ENCODE data around the gene PJVK. TPM values are rescaled to one million over a fixed set of nuclear protein-coding genes. Genes with fewer than 3 reads are reported as not detected.

The PJVK gene
- total and polyA plus RNA-seq, 10 donors = 1.0 to 8.2 (median 2.2) TPM

- H3K9me3 ChIP-seq = peaks cover 0 to 30% (median 13%) of the 10 kb centered on the region in 8 donors
- intact Hi-C loops (cut with DNase I; ENCODE audit: low total_unique reads) = no loop called here
- H3K4me3 ChIP-seq = no peak overlapping the region
- H3K27ac ChIP-seq = no peak overlapping the region
- H3K4me1 ChIP-seq = peaks cover 0 to 3% (median 0%) of the 10 kb centered on the region in 6 donors
- DNase-seq = no peak
- H3K27me3 ChIP-seq (replicated peaks in 1 of 7) = no peaks in the 10 kb centered on the region
- H3K36me3 ChIP-seq = peaks cover 0 to 42% (median 20%) of the 10 kb centered on the region in 6 donors
- no peak for TF ChIP-seq POLR2AphosphoS5 (IDR thresholded peaks at IDR 0.05)
- TF ChIP-seq CTCF (IDR thresholded peaks at IDR 0.05 in 8 of 11, conservative IDR thresholded peaks at IDR 0.05 in 3 of 11) = no peak
- TF ChIP-seq POLR2A (IDR thresholded peaks at IDR 0.05) = no peak
- WGBS, 5 donors = 97 to 98% (median 97%) methylated on average over 4 of the region's 4 CpGs
Measured at GRCh38 chr2:178425255-178425827, 25.8 kb upstream of the PJVK start.

GRCh38 chr2:178426388-178426787 is 24.8 kb upstream of the PJVK start:
- TF ChIP-seq POLR2AphosphoS5 (IDR thresholded peaks at IDR 0.05) = no peak
- no peak for TF ChIP-seq CTCF (IDR thresholded peaks at IDR 0.05 in 8 of 11, conservative IDR thresholded peaks at IDR 0.05 in 3 of 11)
- TF ChIP-seq POLR2A (IDR thresholded peaks at IDR 0.05) = no peak
- no peak overlapping the region for H3K4me3 ChIP-seq

GRCh38 chr2:178427458-178427857 is 23.7 kb upstream of the PJVK start:
- Histone ChIP-seq H3K36me3 (peaks cover 0 to 64% (median 39%) of the 10 kb centered on the region in 6 donors), H3K4me3 (no peak overlapping the region), H3K27ac (no peak overlapping the region), H3K27me3 (replicated peaks in 1 of 7) (no peaks in the 10 kb centered on the region), H3K9me3 (peaks cover 0 to 30% (median 13%) of the 10 kb centered on the region in 8 donors), H3K4me1 (no peaks in the 10 kb centered on the region)
- WGBS, 5 donors = 79 to 99% (median 89%) methylated on average over 2 of the region's 2 CpGs
- TF ChIP-seq POLR2A (IDR thresholded peaks at IDR 0.05) (no peak), POLR2AphosphoS5 (IDR thresholded peaks at IDR 0.05) (no peak), CTCF (IDR thresholded peaks at IDR 0.05 in 8 of 11, conservative IDR thresholded peaks at IDR 0.05 in 3 of 11) (no peak)
- DNase-seq = no peak
- intact Hi-C loops (cut with DNase I; ENCODE audit: low total_unique reads) = no loop called here

More at GRCh38 chr2:178426388-178426787, 24.8 kb upstream of the PJVK start:
- H3K9me3 ChIP-seq = peaks cover 0 to 30% (median 13%) of the 10 kb centered on the region in 8 donors
- no peaks in the 10 kb centered on the region for H3K4me1 ChIP-seq
- no peak for DNase-seq
- no peak overlapping the region for H3K27ac ChIP-seq
- WGBS, 5 donors = 88 to 98% (median 95%) methylated on average over 3 of the region's 3 CpGs
- no peaks in the 10 kb centered on the region for H3K27me3 ChIP-seq (replicated peaks in 1 of 7)
- intact Hi-C loops (cut with DNase I; ENCODE audit: low total_unique reads) = no loop called here
- H3K36me3 ChIP-seq = peaks cover 0 to 53% (median 28%) of the 10 kb centered on the region in 6 donors

GRCh38 chr2:178428396-178428806 is 22.8 kb upstream of the PJVK start:
- intact Hi-C loops (cut with DNase I; ENCODE audit: low total_unique reads) = no loop called here
- Histone ChIP-seq H3K4me1 (no peaks in the 10 kb centered on the region), H3K36me3 (peaks cover 0 to 73% (median 49%) of the 10 kb centered on the region in 6 donors), H3K9me3 (peaks cover 0 to 30% (median 13%) of the 10 kb centered on the region in 8 donors), H3K4me3 (no peak overlapping the region), H3K27ac (no peak overlapping the region), H3K27me3 (replicated peaks in 1 of 7) (no peaks in the 10 kb centered on the region)
- TF ChIP-seq CTCF (IDR thresholded peaks at IDR 0.05 in 8 of 11, conservative IDR thresholded peaks at IDR 0.05 in 3 of 11) (no peak), POLR2A (IDR thresholded peaks at IDR 0.05) (no peak), POLR2AphosphoS5 (IDR thresholded peaks at IDR 0.05) (no peak)
- no peak for DNase-seq
- 83 to 97% (median 93%) methylated on average over 1 of the region's 1 CpG for WGBS, 5 donors
